NCI-H1105 (cell line): Measurements from ENCODE around the gene ETNPPL.

Source experiments
- DNase-seq: peaks from one replicate; lab custom pipeline; 2025; lab: John Stamatoyannopoulos, UW

The ETNPPL gene

DNA sequence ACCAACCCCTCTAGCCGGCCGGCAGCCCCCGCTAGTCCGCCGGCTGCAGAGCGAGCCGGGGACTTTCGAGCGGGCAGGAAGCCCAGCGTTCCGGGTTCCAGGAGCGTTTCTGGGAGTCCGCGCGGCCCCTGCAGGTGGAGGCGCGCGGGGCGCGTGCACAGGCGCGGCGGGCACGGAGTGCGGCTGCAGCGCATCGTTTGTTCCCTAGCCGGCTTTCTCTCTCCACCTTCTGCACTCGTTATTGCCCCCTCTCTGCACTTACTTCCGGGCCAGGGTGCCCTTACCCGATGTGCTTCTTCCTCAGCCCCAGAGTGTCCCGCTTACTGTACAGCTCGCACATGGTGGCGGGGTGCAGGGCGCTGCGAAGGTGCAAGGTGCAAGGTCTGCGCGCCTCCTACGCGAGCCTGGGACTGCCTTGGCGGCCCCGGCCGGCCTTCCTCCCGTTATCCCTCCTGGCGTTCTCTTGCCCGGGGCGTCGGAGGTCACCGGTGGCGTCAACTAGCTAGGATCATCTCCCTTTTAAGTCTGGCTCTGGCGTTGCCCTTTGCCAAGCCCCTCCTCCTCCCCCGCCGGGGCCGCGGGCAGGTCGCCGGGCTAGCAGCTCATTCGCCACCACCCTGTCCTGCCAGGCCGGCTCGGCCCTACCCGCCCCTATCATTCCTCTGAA is at the start of gene ETNPPL:
Gene ETNPPL (minus strand): TSS at position 495 of the 667 bp plus-strand sequence. CDS start 155 bp downstream, at position 340.
- peak; percentile 5 for DNase-seq

- no peak for DNase-seq
Measured at GRCh38 chr4:108811486-108811885, 48.6 kb upstream of the ETNPPL start.

GRCh38 chr4:108810087-108810486 is 47.2 kb upstream of the ETNPPL start:
- DNase-seq = no peak

- DNase-seq = no peak
Measured at GRCh38 chr4:108804648-108805273, 41.9 kb upstream of the ETNPPL start.

DNA sequence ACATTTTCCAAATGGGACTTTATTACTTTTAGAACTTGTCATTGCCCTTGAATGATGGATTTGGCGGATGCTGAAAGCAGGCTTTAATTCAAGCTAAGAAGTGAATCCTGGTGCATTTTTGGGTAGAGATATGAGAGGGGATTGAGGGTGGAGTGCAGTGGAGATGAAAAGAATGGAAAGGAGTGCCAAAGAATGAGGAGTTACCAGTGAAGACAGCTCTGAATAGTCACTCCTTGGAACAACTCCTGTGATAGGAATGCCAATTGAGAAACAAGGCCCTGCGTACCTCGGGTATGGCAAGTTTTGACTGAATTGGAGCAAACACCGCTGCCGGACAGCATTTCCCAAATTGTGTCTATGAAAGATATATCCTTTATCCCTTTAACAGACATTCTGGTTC is 36.5 kb upstream of the ETNPPL start:
- DNase-seq = no peak

GRCh38 chr4:108796173-108796572 is 33.3 kb upstream of the ETNPPL start:
- DNase-seq = no peak

DNA sequence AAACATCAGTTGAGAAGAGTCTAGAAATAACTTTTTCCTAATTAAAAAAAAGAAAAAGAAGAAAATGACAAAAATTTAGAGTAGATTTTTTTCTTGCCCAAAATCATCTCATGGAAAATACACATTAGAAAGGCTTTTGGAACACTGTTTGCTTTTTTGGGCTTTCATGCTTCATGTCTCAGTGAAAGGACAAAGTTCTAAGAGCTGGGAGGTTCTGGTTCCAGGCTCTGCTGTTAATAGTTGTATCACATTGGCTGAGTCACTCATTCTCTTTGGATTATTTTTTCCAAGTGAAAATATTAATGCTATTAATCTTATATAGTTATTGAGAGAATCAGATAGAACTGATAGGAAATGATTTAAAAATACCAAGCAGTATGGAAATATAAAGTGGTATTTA is 32.9 kb upstream of the ETNPPL start:
- no peak for DNase-seq

- no peak for DNase-seq
Measured at GRCh38 chr4:108794136-108794535, 31.3 kb upstream of the ETNPPL start.

GRCh38 chr4:108793415-108793814 is 30.6 kb upstream of the ETNPPL start:
- DNase-seq = no peak

DNA sequence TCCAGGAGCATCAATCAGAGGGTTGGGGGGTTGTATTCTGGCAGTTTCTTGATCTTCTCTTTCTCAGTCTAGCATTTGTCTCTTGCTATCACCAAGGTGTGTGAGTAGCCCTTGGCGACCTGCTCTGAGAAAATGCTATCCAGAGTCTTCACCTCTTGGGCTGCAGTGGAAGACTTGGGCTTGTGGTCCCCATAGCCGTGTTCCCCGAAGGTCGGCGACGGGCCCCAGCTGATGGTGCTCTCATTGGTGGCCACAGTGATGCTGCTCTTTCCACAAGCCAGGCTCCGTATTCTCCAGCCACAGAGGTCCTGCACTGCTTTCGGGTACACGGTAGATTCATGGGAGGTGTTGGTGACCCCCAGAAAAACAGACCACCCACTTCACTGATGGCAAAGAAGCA is 25.9 kb upstream of the ETNPPL start:
- DNase-seq = no peak

DNA sequence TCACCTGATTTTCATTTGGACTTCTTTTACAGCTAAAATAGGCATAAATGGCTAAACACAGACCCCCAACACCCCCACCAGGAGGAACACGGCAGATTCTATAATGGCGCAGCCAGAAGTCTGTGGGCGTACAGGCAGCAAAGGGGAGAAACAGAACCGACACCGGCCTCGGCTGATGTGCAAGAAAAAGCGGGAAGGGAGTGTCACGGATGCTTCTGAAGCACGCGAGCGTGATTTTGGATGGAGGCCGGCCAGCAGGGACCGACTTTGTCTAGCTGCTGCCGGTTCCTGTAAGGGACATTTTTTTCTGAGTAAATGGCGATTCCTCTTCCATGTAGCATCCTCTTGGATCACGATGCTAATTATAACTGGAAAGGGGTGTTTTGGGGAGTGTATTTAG is 24.9 kb upstream of the ETNPPL start:
- DNase-seq = no peak

DNA sequence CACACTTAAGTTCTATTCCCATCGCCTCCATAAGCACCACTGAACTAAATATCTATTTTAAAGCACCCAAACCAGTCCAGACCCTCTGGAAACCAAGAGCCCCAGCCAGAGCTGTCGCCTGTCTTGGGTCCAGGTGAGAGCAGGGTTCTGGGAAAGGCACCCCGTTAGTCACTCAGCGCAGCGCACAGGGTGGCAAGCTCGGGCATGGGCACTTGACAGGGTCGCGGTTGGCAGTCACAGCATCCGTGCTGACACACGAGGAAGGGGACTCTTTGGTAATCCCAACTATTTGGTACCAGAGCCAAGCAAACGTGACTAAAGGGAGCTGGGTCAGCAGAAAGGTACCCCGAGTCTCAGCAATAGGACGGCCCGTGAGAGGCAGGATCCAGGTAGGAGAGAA is 24.3 kb upstream of the ETNPPL start:
- no peak for DNase-seq

DNA sequence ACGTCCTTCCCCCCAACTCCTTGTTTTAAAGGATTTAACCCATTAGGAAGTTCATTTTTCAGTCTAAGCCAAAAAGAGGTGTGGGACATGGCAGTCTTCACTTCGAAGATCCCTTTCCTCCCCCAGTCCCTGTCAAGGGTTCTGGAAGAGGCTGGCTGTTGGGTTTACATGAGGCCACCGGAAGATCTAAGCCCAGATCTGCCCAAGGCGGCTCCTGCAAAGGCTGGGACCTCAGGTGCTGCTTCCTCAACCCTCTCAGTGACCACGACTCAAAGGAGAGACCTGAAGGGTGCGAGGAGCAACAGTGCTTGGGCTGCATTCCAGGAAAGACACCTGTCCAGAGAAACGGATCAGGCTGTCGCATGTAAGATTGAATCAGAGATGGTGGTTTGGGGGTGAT is 23.5 kb upstream of the ETNPPL start:
- DNase-seq = no peak

- DNase-seq = no peak
Measured at GRCh38 chr4:108783665-108784463, 21.0 kb upstream of the ETNPPL start.

GRCh38 chr4:108779958-108780357 is 17.1 kb upstream of the ETNPPL start:
- no peak for DNase-seq

- DNase-seq = no peak
Measured at GRCh38 chr4:108777388-108777787, 14.5 kb upstream of the ETNPPL start.

DNA sequence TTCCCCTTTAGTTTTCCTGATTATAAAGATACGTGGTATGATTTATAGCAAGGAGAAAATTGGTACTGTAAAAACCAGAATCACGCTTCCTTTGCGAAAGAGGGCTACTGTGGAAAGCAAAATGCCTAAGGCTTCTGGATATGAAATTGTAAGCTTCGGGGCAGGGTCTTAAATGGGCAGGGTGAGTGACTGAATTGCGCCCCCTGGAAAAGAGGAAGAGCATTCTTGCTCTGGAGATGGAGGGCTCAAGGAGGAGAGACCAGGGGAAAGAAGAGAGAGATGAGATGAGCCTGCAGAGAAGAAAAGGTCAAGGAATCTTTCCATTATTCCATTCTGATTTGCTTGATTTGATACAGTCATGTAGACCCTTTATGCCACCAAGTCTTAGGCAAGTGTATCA is 13.1 kb upstream of the ETNPPL start:
- no peak for DNase-seq

DNA sequence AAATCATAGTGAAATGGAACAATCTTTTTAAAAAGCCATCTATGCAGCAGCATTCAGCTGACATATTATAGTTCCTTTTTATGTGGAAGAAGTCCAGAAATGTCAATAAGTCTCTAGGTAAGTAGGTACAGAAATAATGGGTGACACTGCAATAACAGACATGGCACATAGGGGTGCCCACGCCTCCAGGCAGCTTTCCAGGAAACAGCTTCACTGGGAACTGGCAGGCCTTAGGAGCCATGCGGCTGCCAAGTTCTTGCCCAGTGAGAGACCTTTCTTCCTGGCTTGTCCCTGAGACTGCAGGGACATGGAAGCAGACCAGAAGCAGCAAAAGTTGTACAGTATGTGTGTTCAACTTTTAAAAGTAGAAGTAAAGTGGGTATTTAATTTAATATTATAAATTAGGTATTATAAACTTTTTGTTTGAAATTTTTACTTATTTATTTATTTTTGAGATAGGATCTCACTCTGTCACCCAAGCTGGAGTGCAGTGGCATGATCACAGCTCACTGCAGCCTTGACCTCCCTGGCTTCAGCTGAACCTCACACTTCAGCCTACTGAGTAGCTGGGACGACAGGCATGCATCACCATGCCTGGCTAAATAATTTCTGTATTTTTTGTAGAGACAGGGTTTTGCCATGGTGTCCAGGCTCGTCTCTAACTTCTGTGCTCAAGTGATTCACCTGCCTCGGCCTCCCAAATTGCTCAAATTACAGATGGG is 12.1 kb upstream of the ETNPPL start:
- DNase-seq = no peak

- no peak for DNase-seq
Measured at GRCh38 chr4:108772402-108772801, 9.5 kb upstream of the ETNPPL start.

- DNase-seq = no peak
Measured at GRCh38 chr4:108766058-108766457, 3.2 kb upstream of the ETNPPL start.

DNA sequence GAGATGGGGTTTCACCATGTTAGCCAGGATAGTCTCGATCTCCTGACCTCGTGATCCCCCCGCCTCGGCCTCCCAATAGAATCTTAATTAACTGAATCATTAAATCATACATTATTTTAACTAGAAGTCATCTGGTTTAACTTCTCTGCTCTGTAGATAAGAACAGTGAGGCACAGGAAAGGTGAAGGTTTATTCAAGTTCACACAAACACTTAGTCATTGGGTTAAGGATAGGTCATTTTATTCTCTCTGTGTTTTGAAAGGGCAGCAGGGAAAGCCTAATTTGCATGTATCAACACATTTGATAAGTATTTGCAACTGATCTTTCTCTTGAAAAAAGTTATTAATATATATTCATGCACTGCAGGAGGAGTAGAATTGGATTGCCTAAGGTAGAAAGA is 1.1 kb upstream of the ETNPPL start:
- DNase-seq = no peak

GRCh38 chr4:108763226-108763593 is 357 bp upstream of the ETNPPL start:
- no peak for DNase-seq

DNA sequence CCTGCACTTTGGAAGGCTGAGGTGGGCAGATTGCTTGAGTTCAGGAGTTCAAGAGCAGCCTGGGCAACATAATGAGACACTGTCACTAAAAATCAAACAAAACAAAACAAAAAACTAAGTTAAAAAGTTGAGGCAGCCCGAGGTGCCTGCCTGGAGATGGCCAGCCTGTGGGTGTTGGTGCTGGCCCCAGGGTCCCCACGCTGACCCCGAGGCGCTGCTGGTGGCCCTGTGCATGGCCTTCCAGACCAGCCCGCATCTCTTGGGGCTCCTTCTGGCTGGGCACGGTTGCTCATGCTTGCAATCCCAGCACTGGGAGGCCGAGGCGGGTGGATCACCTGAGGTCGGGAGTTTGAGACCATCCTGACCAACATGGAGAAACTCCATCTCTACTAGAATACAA is 4.4 kb downstream of the ETNPPL start:
- no peak for DNase-seq
